PC-9 (cell line): ENCODE data around the gene PITPNM1.

Experiments used
- EZH2 ChIP-seq: fragments of 200-600 bp; sonication (generic); IDR thresholded peaks from 2 replicates; pipeline ENCODE4 v1.8.0; 2017; ENCODE audit warnings: antibody characterized with exemption, low read depth
- TF ChIP-seq, protein P1 (sequence below): fragments of 200-600 bp; sonication (generic); conservative IDR thresholded peaks from 2 replicates; pipeline ENCODE4 v1.6.1; 2017; ENCODE audit warnings: mixed run types, antibody characterized with exemption, mild to moderate bottlenecking, moderate library complexity

DNA sequence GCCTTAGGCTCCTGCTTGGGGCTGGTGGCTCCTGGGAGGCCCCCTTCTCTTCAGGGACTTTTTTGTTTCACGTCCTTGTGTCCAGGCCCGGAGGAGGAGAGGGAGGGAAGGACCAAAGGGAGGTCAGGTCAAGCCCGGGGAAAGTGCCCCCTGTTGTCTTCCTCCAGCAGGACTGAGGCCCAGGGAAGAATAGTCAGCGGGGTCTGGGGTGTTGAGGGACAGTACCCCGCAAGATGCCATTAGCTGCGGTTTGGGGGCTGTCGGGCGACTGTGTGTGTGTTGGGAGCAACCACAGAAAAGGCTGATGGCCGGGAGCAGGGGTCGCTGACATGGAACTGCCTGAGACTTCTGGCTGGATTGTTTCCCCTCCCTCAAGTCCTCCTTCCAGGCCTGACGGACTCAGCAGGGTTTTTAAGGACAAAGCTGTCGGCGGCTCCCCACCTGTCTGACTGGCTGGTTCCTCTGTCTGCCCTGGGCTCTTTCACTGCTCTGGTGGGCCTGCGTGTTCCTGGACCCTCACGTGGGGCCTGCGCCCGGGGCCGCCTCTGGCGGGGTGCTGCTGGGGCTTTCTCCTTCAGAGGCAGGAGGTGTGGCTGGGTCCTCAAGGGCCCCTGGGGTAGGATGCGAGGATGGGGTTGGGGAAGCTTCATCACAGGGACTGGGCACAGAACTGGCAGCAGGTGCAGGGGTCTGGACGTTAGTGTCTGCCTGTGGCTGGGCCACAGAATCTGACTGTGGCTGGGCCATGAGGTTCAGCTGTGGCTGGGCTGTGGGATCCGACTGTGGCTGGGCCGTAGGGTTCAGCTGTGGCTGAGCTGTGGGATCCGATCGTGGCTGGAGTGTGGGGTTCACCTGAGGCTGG is 54.1 kb downstream of the PITPNM1 start:
- TF ChIP-seq, protein P1, sequence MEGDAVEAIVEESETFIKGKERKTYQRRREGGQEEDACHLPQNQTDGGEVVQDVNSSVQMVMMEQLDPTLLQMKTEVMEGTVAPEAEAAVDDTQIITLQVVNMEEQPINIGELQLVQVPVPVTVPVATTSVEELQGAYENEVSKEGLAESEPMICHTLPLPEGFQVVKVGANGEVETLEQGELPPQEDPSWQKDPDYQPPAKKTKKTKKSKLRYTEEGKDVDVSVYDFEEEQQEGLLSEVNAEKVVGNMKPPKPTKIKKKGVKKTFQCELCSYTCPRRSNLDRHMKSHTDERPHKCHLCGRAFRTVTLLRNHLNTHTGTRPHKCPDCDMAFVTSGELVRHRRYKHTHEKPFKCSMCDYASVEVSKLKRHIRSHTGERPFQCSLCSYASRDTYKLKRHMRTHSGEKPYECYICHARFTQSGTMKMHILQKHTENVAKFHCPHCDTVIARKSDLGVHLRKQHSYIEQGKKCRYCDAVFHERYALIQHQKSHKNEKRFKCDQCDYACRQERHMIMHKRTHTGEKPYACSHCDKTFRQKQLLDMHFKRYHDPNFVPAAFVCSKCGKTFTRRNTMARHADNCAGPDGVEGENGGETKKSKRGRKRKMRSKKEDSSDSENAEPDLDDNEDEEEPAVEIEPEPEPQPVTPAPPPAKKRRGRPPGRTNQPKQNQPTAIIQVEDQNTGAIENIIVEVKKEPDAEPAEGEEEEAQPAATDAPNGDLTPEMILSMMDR, result no peak
- TF ChIP-seq EZH2, result no peak
